GM23338 (cell line): Measurements from ENCODE around the gene GGTLC2.

Source experiments
- CREB1 ChIP-seq: fragments of 250-450 bp; sonication (Bioruptor Pico); IDR thresholded peaks from 2 replicates; pipeline ENCODE4 v1.5.0; 2020; ENCODE audit warnings: low read depth, mild to moderate bottlenecking, moderate library complexity
- ETS1 ChIP-seq: IDR thresholded peaks from 2 replicates; pipeline ENCODE4 v1.6.1; 2016; ENCODE audit warnings: antibody characterized with exemption
- EZH2 ChIP-seq: fragments of 200-600 bp; sonication (generic); IDR thresholded peaks from one replicate; pipeline ENCODE4 v1.8.0; 2017; ENCODE audit warnings: antibody characterized with exemption, mild to moderate bottlenecking, low read depth; ENCODE audit not compliant: unreplicated experiment
- EZH2phosphoT487 ChIP-seq: fragments of 200-600 bp; sonication (generic); IDR thresholded peaks from one replicate; pipeline ENCODE4 v1.8.1; 2018; ENCODE audit warnings: antibody characterized with exemption; ENCODE audit not compliant: unreplicated experiment
- JUNB ChIP-seq: IDR thresholded peaks from one replicate; pipeline ENCODE4 v1.6.1; 2016; ENCODE audit warnings: antibody characterized with exemption; ENCODE audit not compliant: unreplicated experiment
- NANOG ChIP-seq: IDR thresholded peaks from 2 replicates; pipeline ENCODE4 v1.6.1; 2016; ENCODE audit warnings: antibody characterized with exemption, borderline replicate concordance
- POLR2AphosphoS5 ChIP-seq: IDR thresholded peaks from 2 replicates; pipeline ENCODE4 v1.6.1; 2016; ENCODE audit warnings: antibody characterized with exemption, low read depth
- REST ChIP-seq: IDR thresholded peaks from one replicate; pipeline ENCODE4 v1.6.1; 2018; ENCODE audit warnings: antibody characterized with exemption; ENCODE audit not compliant: unreplicated experiment
- ZNF114 ChIP-seq: fragments of 250-450 bp; sonication (Bioruptor Pico); IDR thresholded peaks from 2 replicates; pipeline ENCODE4 v1.5.0; 2020; ENCODE audit warnings: mild to moderate bottlenecking, moderate library complexity
- ZNF331 ChIP-seq: fragments of 250-450 bp; sonication (Bioruptor Pico); IDR thresholded peaks from 2 replicates; pipeline ENCODE4 v1.5.0; 2020; ENCODE audit warnings: low read depth, mild to moderate bottlenecking, moderate library complexity
- ZNF462 ChIP-seq: fragments of 250-450 bp; sonication (Bioruptor Pico); IDR thresholded peaks from 2 replicates; pipeline ENCODE4 v1.5.0; 2020; ENCODE audit warnings: mild to moderate bottlenecking, moderate library complexity
- TF ChIP-seq, protein P1 (sequence below), 2 experiments: fragments of 200-600 bp in 1 of 2; sonication (generic) in 1 of 2; conservative IDR thresholded peaks; 2 replicates each; pipeline versions ENCODE4 v1.5.1 to v1.6.1; 2016 to 2017; ENCODE audit warnings: antibody characterized with exemption in 2 of 2, low read depth in 2 of 2, mild to moderate bottlenecking in 2 of 2, moderate library complexity in 1 of 2

GRCh38 chr22:22618923-22619322 lies 25.5 kb upstream of the GGTLC2 start:
- TF ChIP-seq, protein P1, sequence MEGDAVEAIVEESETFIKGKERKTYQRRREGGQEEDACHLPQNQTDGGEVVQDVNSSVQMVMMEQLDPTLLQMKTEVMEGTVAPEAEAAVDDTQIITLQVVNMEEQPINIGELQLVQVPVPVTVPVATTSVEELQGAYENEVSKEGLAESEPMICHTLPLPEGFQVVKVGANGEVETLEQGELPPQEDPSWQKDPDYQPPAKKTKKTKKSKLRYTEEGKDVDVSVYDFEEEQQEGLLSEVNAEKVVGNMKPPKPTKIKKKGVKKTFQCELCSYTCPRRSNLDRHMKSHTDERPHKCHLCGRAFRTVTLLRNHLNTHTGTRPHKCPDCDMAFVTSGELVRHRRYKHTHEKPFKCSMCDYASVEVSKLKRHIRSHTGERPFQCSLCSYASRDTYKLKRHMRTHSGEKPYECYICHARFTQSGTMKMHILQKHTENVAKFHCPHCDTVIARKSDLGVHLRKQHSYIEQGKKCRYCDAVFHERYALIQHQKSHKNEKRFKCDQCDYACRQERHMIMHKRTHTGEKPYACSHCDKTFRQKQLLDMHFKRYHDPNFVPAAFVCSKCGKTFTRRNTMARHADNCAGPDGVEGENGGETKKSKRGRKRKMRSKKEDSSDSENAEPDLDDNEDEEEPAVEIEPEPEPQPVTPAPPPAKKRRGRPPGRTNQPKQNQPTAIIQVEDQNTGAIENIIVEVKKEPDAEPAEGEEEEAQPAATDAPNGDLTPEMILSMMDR (conservative IDR thresholded peaks at IDR 0.05; ENCODE audit: low read depth in 2 of 2) = no peak
- TF ChIP-seq ZNF114 (CRISPR knock-in tag) (no peak), EZH2phosphoT487 (no peak), EZH2 (no peak), POLR2AphosphoS5 (no peak), REST (no peak), CREB1 (CRISPR knock-in tag) (no peak), NANOG (no peak), JUNB (no peak), ZNF462 (CRISPR knock-in tag) (no peak), ETS1 (no peak), ZNF331 (no peak)
